Tibial nerve (tissue), 3 donors: ENCODE measurements around the gene ITPKB.

Experiments used
- POLR2A ChIP-seq, 2 donors: fragments of 450-650 bp; IDR thresholded peaks; one replicate each; pipeline ENCODE4 v1.6.1; 2017; ENCODE audit warnings: antibody characterized with exemption in 2 of 2, mild to moderate bottlenecking in 2 of 2, moderate library complexity in 2 of 2
- TF ChIP-seq, protein P1 (sequence below), 5 experiments: fragments of 200-600 bp in 3 of 5; fragments of 450-650 bp in 2 of 5; sonication (generic) in 3 of 5; IDR thresholded peaks; one replicate each; pipeline ENCODE4 v1.5.1; 2016 to 2019; ENCODE audit warnings: antibody characterized with exemption in 5 of 5, mild to moderate bottlenecking in 3 of 5, moderate library complexity in 2 of 5

GRCh38 chr1:226678701-226679100, 60.4 kb downstream of the ITPKB start:
- no peak for TF ChIP-seq POLR2A (IDR thresholded peaks at IDR 0.05)
- TF ChIP-seq, protein P1, sequence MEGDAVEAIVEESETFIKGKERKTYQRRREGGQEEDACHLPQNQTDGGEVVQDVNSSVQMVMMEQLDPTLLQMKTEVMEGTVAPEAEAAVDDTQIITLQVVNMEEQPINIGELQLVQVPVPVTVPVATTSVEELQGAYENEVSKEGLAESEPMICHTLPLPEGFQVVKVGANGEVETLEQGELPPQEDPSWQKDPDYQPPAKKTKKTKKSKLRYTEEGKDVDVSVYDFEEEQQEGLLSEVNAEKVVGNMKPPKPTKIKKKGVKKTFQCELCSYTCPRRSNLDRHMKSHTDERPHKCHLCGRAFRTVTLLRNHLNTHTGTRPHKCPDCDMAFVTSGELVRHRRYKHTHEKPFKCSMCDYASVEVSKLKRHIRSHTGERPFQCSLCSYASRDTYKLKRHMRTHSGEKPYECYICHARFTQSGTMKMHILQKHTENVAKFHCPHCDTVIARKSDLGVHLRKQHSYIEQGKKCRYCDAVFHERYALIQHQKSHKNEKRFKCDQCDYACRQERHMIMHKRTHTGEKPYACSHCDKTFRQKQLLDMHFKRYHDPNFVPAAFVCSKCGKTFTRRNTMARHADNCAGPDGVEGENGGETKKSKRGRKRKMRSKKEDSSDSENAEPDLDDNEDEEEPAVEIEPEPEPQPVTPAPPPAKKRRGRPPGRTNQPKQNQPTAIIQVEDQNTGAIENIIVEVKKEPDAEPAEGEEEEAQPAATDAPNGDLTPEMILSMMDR (IDR thresholded peaks at IDR 0.05) = no peak
